ENCODE measurements around the gene KMT2B.

Gene KMT2B

DNA sequence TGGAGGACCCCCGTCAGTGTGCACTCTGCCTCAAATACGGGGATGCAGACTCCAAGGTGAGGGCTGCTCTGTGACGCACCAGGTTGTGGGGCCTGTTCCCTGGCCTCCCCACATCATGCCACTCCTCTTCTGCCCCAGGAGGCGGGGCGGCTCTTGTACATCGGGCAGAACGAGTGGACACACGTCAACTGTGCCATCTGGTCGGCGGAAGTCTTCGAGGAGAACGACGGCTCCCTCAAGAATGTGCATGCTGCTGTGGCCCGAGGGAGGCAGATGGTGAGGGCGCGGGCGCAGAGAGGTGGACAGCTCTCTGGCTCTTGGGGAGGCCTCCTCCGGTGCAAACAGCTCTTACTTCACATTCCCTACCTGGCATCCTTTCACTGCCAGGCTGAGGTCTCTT is 11.2 kb downstream of the KMT2B start:
- no peak for DNase-seq

DNA sequence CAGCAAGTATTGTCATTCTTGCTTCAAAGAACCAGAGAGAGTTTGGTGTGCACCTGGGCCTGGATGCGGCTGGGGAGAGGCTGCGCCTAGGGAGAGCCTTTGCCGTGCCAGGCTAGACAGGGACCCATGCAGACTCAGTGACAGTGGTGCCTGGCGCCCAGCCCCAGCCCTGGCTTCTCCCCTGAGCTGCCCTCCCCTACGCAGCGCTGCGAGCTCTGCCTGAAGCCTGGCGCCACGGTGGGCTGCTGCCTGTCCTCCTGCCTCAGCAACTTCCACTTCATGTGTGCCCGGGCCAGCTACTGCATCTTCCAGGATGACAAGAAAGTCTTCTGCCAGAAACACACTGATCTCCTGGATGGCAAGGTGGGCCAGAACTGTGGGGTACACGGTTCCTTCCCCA is 12.0 kb downstream of the KMT2B start:
- no peak for DNase-seq

DNA sequence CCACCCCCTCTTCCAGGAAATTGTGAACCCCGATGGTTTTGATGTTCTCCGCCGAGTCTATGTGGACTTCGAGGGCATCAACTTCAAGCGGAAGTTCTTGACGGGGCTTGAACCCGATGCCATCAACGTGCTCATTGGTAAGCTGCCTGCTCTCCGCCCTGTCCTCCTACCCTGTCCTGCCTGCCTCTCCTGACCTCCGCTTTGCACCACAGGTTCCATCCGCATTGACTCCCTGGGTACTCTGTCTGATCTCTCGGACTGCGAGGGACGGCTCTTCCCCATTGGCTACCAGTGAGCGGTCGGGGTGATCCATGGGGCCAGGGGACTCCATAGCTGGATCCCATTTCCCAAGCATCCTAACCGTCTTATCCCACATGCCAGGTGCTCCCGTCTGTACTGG is 12.5 kb downstream of the KMT2B start:
- DNase-seq, result no peak

GRCh38 chr19:35731353-35731752 is 13.6 kb downstream of the KMT2B start:
- no peak for DNase-seq

DNA sequence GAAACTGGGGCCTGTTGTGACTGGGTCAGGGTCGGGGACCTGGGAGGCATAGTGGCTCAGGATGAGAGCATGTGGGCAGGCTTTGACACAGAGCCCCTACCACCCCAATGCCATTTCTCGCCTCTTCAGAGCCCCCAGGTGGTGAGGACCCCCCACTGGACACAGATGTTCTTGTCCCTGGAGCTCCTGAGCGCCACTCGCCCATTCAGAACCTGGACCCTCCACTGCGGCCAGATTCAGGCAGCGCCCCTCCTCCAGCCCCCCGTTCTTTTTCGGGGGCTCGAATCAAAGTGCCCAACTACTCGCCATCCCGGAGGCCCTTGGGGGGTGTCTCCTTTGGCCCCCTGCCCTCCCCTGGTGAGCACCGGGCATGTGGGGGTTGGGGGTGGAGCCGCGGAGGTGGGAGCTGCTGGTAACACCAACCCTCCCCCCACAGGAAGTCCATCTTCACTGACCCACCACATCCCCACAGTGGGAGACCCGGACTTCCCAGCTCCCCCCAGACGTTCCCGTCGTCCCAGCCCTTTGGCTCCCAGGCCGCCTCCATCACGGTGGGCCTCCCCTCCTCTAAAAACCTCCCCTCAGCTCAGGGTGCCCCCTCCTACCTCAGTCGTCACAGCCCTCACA is 14.1 kb downstream of the KMT2B start:
- no peak for DNase-seq

GRCh38 chr19:35732540-35733179 is 14.9 kb downstream of the KMT2B start:
- no peak for DNase-seq

- DNase-seq, result no peak
Observed at GRCh38 chr19:35733180-35734125, 15.7 kb downstream of the KMT2B start.

DNA sequence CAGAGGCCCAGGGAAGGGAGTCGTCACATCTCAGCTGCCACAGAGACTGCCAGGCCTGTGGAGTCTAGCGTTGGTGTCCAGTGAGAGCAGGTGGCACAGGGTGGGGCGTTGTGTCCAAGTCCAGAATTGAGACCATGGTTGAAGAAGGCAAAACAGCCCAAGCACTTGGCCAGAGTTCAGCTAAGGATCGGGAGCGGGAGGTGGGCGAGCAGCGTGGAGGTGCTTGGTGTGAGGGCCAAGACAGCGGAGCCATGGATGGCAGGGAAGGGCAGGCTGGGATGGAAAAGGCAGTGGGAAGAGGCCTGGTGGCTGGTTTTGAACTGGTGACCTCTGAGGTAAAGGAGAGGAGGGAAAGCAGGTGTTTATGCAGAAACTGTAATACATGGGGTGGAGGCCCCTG is 16.5 kb downstream of the KMT2B start:
- no peak for DNase-seq

DNA sequence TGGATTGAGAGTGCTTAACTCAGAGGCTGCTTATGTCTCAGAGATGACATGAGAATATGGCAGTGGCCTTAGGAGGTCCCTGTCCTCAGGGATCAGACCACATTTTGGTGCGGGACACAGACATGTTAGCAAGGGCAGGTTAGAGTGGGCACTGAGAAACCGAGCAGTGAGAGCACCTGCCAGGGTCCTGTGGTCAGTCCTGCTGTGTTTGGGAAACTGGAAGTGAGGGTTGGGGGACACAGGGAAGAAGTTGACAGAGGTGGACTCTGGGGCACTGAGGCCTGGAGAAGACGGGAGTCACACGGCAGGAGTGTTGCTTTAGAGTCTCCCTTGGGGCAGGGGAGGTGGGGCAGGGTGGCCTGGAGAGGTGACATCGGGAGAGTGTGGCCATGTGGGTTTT is 17.1 kb downstream of the KMT2B start:
- DNase-seq, result no peak

DNA sequence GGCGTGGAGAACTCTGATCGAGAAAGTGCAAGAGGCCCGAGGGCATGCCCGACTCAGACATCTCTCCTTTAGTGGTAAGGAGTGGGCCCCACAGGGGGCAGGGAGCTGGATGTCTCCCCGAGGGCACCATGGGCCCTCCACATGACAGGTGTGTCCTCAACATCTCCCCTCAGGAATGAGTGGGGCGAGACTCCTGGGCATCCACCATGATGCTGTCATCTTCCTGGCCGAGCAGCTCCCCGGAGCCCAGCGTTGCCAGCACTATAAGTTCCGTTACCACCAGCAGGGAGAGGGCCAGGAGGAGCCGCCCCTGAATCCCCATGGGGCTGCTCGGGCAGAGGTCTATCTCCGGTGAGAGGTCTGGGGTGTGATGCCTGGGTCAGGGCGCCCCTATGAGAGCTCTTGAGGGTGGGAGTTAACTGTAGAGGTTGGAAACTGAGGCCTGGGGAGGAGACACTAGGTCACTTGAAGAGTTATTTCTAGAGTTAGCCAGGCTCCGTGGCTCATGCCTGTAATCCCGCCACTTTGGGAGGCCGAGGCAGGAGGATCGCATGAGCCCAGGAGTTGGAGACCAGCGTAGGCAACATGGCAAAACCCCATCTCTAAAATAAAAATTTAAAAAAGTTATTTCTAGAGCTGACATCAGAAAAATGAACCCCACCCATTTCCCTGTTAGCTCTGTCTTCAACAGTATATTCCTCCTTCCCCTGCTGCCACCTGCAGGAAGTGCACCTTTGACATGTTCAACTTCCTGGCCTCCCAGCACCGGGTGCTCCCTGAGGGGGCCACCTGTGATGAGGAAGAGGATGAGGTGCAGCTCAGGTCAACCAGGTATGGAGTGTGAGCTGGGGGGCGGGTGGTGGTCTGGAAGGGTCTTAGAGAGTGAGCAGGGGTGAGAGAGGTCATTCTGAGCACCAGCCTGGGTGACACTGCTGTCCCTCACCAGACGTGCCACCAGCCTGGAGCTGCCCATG is 19.4 kb downstream of the KMT2B start:
- DNase-seq, result no peak

DNA sequence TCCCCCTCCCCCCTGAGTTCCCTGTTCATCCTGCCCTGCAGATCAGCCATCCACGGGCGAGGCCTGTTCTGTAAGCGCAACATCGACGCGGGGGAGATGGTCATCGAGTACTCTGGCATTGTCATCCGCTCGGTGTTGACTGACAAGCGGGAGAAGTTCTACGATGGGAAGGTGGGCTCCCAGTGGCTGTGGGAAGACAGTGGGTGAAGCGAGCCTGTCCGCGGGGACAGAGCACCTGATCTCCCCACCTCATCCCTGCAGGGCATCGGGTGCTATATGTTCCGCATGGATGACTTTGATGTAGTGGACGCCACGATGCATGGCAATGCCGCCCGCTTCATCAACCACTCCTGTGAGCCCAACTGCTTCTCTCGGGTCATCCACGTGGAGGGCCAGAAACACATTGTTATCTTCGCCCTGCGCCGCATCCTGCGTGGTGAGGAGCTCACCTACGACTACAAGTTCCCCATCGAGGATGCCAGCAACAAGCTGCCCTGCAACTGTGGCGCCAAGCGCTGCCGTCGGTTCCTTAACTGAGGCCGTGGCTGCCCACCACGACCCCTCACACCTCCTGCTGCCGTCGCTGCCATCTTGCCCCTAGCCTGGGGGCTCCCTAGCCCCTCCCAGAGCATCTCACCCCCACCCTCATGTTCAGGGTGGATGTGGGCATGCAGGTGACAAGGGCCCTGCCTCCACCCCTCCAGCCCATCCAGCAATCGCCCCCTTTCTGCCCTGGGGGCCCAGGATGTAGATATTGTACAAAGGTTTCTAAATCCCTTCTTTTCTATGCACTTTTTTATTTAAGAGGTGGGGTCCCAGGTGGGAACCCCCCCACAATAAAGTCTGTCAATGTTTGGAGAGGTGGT is 20.5 kb downstream of the KMT2B start:
- no peak for DNase-seq

GRCh38 chr19:35738887-35739229 is 21.1 kb downstream of the KMT2B start:
- no peak for DNase-seq

DNA sequence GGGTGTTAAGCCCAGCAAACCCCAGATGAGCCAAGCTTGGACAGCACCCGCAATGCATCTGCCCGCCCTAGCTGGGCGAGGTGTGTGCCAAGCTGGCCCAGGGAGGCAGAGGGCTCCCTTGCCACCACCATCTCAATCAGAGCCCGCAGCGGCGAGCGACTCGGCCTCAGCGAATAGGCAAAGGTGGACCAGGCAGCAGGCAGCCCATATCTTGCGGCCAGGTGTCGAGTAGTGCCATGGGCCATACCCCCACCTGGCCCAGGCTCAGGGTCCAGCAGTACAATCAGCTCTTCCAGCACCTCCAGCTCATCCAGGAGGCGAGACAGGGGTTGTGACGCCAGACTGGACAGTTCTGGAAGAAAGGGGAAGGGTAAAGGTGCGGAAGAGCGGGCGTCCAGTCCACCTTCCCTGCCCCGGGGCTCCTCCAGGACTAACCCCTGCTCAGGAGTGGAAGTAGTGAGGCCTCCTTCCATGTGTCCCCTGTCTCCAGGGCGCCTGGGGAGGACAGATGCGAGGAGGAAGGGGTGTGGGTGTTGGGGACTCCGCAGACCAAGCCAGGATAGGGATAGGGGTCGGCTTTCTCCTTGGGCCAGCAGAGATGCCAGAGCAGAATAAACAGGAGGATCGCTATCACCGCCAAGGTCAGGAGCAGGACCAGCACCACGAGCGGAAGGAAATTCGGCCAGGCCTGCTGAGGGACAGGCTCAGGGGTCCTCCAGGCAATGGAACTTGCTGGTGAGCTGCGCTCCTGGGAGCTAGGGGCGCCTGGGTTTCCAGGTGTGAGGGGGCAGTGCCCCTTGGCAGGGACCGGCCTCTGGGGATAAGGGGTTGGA is 21.7 kb downstream of the KMT2B start:
- DNase-seq, result no peak

GRCh38 chr19:35740108-35740422 is 22.3 kb downstream of the KMT2B start:
- no peak for DNase-seq

DNA sequence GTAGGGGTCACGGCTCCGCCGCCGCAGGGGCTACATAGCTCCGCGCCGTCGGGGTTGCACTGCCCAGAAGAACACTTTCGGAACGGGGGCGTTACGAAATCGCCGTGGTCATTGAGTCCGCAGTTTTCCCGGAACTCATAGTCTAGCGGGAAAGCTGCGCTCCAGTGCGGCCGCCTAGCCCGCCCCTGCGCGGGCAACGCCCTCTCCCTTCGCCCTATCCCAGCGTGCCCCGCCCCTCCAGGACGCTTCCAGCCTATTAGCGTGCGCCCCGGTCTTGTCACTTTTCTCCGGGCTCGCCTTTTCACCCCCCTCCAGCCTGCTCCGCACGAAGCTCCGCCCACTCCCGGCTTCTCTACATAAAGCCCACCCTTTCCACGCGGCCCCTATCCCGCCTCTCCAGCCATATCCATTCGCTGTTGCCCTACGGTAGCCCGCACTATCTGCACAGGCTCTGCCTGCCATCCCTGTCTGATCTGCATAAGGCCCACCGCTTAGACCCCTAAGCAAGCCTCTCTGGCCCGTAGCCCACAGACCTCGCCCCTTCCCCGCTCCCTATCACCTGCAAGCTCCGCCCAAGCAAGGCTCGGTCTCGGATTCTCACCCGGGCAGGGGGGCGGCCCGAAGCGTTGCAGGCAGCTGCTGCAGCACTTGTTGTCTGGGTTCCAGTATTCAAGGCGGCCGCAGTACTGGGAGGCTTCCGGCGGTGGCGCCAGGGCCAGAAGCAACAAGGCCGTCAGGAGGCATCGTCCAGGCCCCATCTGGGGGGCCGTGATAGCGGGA is 22.8 kb downstream of the KMT2B start:
- peak; percentile 97 for DNase-seq

DNA sequence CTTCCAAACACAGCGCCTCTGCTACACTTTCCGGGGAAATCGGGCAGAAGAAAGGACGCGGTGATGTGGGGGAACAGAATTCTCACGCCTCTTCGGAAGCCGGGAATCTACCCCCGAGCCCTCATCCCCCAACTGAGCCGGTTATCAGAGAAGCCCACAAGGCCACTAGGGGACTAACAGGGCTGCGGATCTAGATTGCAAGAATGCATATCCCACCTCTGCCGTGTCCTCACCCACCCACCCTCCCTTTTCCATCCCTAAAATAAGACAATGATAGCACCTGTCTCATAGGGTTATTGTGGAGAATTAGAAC is 23.4 kb downstream of the KMT2B start:
- no peak for DNase-seq

DNA sequence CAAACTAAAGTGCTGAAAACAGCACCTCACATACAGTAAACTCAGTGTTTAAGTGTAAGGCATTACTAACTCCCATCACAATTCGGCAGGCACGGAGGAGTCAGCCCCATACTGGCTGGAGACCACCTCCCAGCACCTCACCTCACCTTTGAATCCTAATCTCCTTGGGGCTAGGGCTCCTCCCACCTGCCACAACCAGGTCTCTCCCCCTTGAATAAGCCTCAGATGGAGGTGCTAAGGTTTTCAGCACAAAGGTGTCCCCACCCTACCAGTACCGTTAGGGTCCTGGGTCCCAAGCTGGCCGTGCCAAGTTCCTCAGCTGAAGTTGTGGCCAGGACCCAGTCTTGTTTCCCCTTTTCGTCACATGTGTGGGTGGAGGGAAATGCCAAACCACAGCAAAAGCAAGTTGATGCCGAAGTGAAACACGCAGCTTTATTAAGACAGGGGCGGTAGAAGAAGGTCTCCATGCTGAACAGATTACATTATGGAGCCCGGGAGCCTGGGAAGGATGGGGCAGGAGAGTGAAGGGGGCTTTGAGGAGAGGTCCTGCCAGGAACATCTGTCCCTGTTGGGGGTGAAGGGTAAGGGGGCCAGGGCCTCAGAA is 24.4 kb downstream of the KMT2B start, which contains the start of gene IGFLR1:
TSS of gene IGFLR1 (minus strand) at position 332 of the 604 bp plus-strand sequence. CDS start 1,272 bp downstream, outside the sequence.
- no peak for DNase-seq

DNA sequence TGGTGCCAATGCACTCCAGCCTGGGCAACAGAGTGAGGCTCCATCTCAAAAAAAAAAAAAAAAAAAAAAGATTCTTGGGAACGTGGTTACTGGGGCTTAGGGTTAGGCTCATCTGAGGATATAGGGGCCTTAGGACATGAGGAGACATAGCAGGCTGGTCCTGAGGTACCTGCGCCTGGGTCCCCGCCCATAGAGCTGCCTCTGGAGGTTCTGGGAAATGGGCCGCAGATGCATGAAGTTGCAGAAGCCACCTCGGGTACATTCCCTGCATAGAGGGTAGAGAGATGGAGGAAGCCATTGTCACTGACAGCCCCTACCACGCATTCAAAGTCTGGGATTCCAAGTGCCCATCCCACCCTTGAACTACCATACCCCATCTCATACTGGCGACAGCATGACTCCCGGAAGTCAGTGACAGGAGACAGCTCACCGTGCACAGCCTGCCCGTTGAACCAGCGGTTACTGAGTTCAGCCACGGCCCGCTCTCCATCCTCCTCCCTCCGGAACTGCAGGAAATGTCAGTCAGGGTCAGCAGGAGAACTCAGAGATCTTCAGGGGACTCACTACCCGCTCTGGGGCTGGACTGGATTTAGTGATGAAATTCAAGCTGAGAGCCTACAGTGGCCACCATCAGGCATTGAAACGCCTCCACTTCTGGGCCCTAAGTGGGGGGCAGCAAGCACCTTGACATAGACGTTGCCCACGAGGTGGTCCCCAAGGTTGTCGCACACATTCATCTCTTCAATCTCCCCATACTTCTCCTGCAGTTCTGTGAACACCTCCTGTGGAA is 26.0 kb downstream of the KMT2B start:
- no peak for DNase-seq
